ENCODE data around the gene CELF4.

Gene CELF4

GRCh38 chr18:37460604-37461003 lies 105.0 kb downstream of the CELF4 start:
- DNase-seq, result no peak

GRCh38 chr18:37458697-37459096 lies 106.9 kb downstream of the CELF4 start:
- no peak for DNase-seq

GRCh38 chr18:37457753-37458152 lies 107.8 kb downstream of the CELF4 start:
- DNase-seq, result no peak

GRCh38 chr18:37457341-37457740 lies 108.3 kb downstream of the CELF4 start:
- no peak for DNase-seq

GRCh38 chr18:37456873-37457272 lies 108.7 kb downstream of the CELF4 start:
- no peak for DNase-seq

GRCh38 chr18:37456395-37456794 lies 109.2 kb downstream of the CELF4 start:
- no peak for DNase-seq

GRCh38 chr18:37453752-37454151 lies 111.8 kb downstream of the CELF4 start:
- DNase-seq, result no peak

GRCh38 chr18:37452682-37453385 lies 112.8 kb downstream of the CELF4 start:
- DNase-seq, result peak; percentile 60

- DNase-seq, result no peak
Measured at GRCh38 chr18:37452015-37452414, 113.6 kb downstream of the CELF4 start.

GRCh38 chr18:37451239-37451825 lies 114.3 kb downstream of the CELF4 start:
- no peak for DNase-seq

GRCh38 chr18:37450434-37451132 lies 115.0 kb downstream of the CELF4 start:
- peak; percentile 35 for DNase-seq

GRCh38 chr18:37449618-37450017 lies 116.0 kb downstream of the CELF4 start:
- DNase-seq, result no peak

GRCh38 chr18:37448946-37449345 lies 116.7 kb downstream of the CELF4 start:
- DNase-seq, result no peak

GRCh38 chr18:37447962-37448888 lies 117.4 kb downstream of the CELF4 start:
- DNase-seq, result no peak

GRCh38 chr18:37445836-37446235 lies 119.8 kb downstream of the CELF4 start:
- no peak for DNase-seq

- DNase-seq, result no peak
Measured at GRCh38 chr18:37445368-37445767, 120.2 kb downstream of the CELF4 start.

GRCh38 chr18:37443325-37444055 lies 122.1 kb downstream of the CELF4 start:
- DNase-seq, result no peak

GRCh38 chr18:37442477-37442876 lies 123.1 kb downstream of the CELF4 start:
- DNase-seq, result no peak

- no peak for DNase-seq
Measured at GRCh38 chr18:37441821-37442220, 123.8 kb downstream of the CELF4 start.

GRCh38 chr18:37440206-37440605 lies 125.4 kb downstream of the CELF4 start:
- DNase-seq, result no peak

GRCh38 chr18:37438417-37439180 lies 127.0 kb downstream of the CELF4 start:
- DNase-seq, result no peak

GRCh38 chr18:37435996-37436395 lies 129.6 kb downstream of the CELF4 start:
- no peak for DNase-seq

Measured in NCI-H510A treated with DMSO at 0.1 percent for 48 hours (cell line).